K562 treated with DMSO at 1 percent for 24 hours (cell line): Measurements from ENCODE around the gene THAP9. TPM values are rescaled to one million over a fixed set of nuclear protein-coding genes. Genes with fewer than 3 reads are reported as not detected.

ENCODE experiments used
- total RNA-seq: library from RNA; unstranded; fragments of 300-600 nt; gene quantifications from 2 replicates; pipeline ENCODE4 v1.2.3, GENCODE V29; 2022; ENCODE audit warnings: low read depth; ENCODE audit not compliant: insufficient read depth

THAP9 gene
- total RNA-seq = 1.5 and 4.6 TPM in 2 replicates

GRCh38 chr4:82900411-82901182, at the start of gene THAP9:
TSS of gene THAP9 (plus strand) at chr4:82900735. CDS start at chr4:82900803, 68 bp downstream.

GRCh38 chr4:82890901-82891706, 9.4 kb upstream of the THAP9 start, which contains the start of gene SEC31A:
TSS of gene SEC31A (minus strand) at chr4:82891153. CDS start at chr4:82881936, 9,217 bp downstream.

Other genes with a start within 250 kb of the THAP9 start
- not detected in 2 replicates for gene SCD5, start 101.9 kb upstream of the THAP9 start, total RNA-seq
- gene SEC31A, start 9.6 kb upstream of the THAP9 start, total RNA-seq = 93.2 and 105 TPM in 2 replicates
- gene LIN54, start 110.1 kb downstream of the THAP9 start, total RNA-seq = 12.7 and 12.8 TPM in 2 replicates
- 37.1 and 46.9 TPM in 2 replicates for gene COPS4, start 134.4 kb downstream of the THAP9 start, total RNA-seq
- not detected in 2 replicates for gene PLAC8, start 214.0 kb downstream of the THAP9 start, total RNA-seq